Upper lobe of left lung (tissue), 4 donors: ENCODE results near the gene MARK1.

Experiments used
- CTCF ChIP-seq, 6 experiments: fragments of 450-650 bp in 4 of 6; fragments of 200-600 bp in 2 of 6; sonication (generic) in 2 of 6; IDR thresholded peaks; one replicate each; pipeline ENCODE4 v1.5.1; 2016 to 2019; ENCODE audit warnings: antibody characterized with exemption in 6 of 6
- EP300 ChIP-seq, 4 donors: sonication (generic); formaldehyde crosslinking; IDR thresholded peaks; one replicate each; pipeline ENCODE4 v1.5.1; 2017; ENCODE audit warnings: antibody characterized with exemption in 4 of 4, control low read depth in 2 of 4
- POLR2A ChIP-seq, 4 donors: fragments of 450-650 bp; IDR thresholded peaks; one replicate each; pipeline ENCODE4 v1.5.1; 2016 to 2017; ENCODE audit warnings: antibody characterized with exemption in 4 of 4, mild to moderate bottlenecking in 2 of 4
- POLR2AphosphoS5 ChIP-seq, 2 donors: sonication (generic); formaldehyde crosslinking; IDR thresholded peaks; one replicate each; pipeline ENCODE4 v1.5.1; 2017; ENCODE audit warnings: antibody characterized with exemption in 2 of 2

DNA sequence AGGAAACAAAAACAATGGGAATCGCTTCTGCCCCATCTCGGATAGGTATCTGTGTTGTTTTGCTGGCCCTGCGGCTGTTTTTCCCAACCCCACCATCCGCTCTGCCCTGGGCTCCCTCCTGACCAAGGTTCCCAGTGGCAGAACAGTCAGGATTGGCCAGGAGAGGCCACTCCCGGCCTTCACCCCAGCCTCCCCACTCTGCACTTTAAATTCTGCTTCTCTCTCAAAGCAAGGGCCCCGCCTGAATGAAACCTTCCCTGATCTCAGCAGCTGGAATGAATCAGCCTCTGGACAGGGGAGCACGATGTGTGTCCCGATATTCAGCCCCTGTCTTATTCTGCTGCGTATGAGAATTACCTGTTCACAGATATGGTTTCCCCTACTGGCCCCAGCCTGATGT, 178.5 kb downstream of the MARK1 start:
- TF ChIP-seq POLR2A (IDR thresholded peaks at IDR 0.05) (no peak), CTCF (IDR thresholded peaks at IDR 0.05) (no peak), EP300 (IDR thresholded peaks at IDR 0.05) (no peak), POLR2AphosphoS5 (IDR thresholded peaks at IDR 0.05) (no peak)
